Natural killer cell treated with Interleukin-12 subunit alpha and Interleukin-12 subunit beta and Interleukin-15 and Interleukin-18, amount 100 ng/mL, for 72 hours (primary cell): ENCODE data around the gene UGT1A5. TPM values are rescaled to one million over a fixed set of nuclear protein-coding genes. Genes with fewer than 3 reads are reported as not detected.
A peak's percentile ranks its signal among the peaks of the same experiment; 100 is the strongest.

Experiments used
- ATAC-seq, 2 donors: fragments of 150-1000 bp; cut with Tn5 transposase in 1 of 2; sonication (Bioruptor Pico), chemical (Tn5 transposase) in 1 of 2; 2 replicates each; pipeline ENCODE4 v1.10.0; 2021
- DNase-seq: peaks from one replicate; pipeline ENCODE4 v3.0.0; 2022; ENCODE audit warnings: low spot score
- H3K27ac Mint-ChIP-seq, 2 donors: 1 replicate in 1 of 2; 2 replicates in 1 of 2; pipeline ENCODE4 v1.8.0; 2022; ENCODE audit warnings: mixed read lengths in 2 of 2, mild to moderate bottlenecking in 1 of 2, moderate library complexity in 1 of 2
- H3K27me3 Mint-ChIP-seq, 2 donors: 1 replicate in 1 of 2; 2 replicates in 1 of 2; pipeline ENCODE4 v1.8.0; 2022; ENCODE audit warnings: mixed read lengths in 2 of 2
- H3K36me3 Mint-ChIP-seq: one replicate; pipeline ENCODE4 v1.8.0; 2022; ENCODE audit warnings: mixed read lengths
- H3K4me1 Mint-ChIP-seq, 2 donors: 1 replicate in 1 of 2; 2 replicates in 1 of 2; pipeline ENCODE4 v1.8.0; 2022; ENCODE audit warnings: low read depth in 2 of 2, mixed read lengths in 2 of 2, mild to moderate bottlenecking in 1 of 2
- H3K4me3 Mint-ChIP-seq: one replicate; pipeline ENCODE4 v1.8.0; 2022; ENCODE audit warnings: mixed read lengths
- H3K9me3 Mint-ChIP-seq: 2 replicates; pipeline ENCODE4 v1.8.0; 2022; ENCODE audit warnings: mixed read lengths
- total RNA-seq, 2 donors: library from RNA; stranded (reverse); gene quantifications; one replicate each; pipeline ENCODE4 v1.2.3, GENCODE V29; 2022

UGT1A5 gene
- total RNA-seq, 2 donors from 2014 or later: not detected

GRCh38 chr2:233764264-233764663 lies 51.6 kb downstream of the UGT1A5 start:
- Mint-ChIP-seq H3K4me1 (no peaks in the 10 kb centered on the region), H3K27ac (no peak overlapping the region), H3K27me3 (peaks cover 21 to 38% of the 10 kb centered on the region in 2 donors), H3K9me3 (no peaks in the 10 kb centered on the region), H3K36me3 (no peaks in the 10 kb centered on the region), H3K4me3 (no peak overlapping the region)
- ATAC-seq (no peak), DNase-seq (no peak)

- DNase-seq (no peak), ATAC-seq (no peak)
- H3K4me3 Mint-ChIP-seq: no peak overlapping the region
- H3K36me3 Mint-ChIP-seq: no peaks in the 10 kb centered on the region
- H3K27ac Mint-ChIP-seq: no peak overlapping the region
- H3K4me1 Mint-ChIP-seq: no peaks in the 10 kb centered on the region
- H3K9me3 Mint-ChIP-seq: no peaks in the 10 kb centered on the region
- peaks cover 23 to 42% of the 10 kb centered on the region in 2 donors for H3K27me3 Mint-ChIP-seq
These were observed 52.1 kb downstream of the UGT1A5 start for GRCh38 chr2:233764761-233765160.

GRCh38 chr2:233766416-233766815 lies 53.7 kb downstream of the UGT1A5 start:
- H3K9me3 Mint-ChIP-seq: no peaks in the 10 kb centered on the region
- no peak for ATAC-seq
- H3K27me3 Mint-ChIP-seq: peaks cover 23 to 48% of the 10 kb centered on the region in 2 donors

GRCh38 chr2:233768076-233768475 lies 55.4 kb downstream of the UGT1A5 start:
- Mint-ChIP-seq H3K27me3 (peaks cover 23 to 52% of the 10 kb centered on the region in 2 donors), H3K4me3 (no peak overlapping the region), H3K4me1 (no peaks in the 10 kb centered on the region), H3K36me3 (no peaks in the 10 kb centered on the region), H3K27ac (no peak overlapping the region), H3K9me3 (no peaks in the 10 kb centered on the region)
- no peak for DNase-seq
- no peak for ATAC-seq

More at GRCh38 chr2:233766416-233766815, 53.7 kb downstream of the UGT1A5 start:
- DNase-seq: no peak
- H3K27ac Mint-ChIP-seq: no peak overlapping the region
- no peak overlapping the region for H3K4me3 Mint-ChIP-seq
- H3K36me3 Mint-ChIP-seq: no peaks in the 10 kb centered on the region
- no peaks in the 10 kb centered on the region for H3K4me1 Mint-ChIP-seq

- ATAC-seq: peak in 1 of 2 donors; percentile 11
- Mint-ChIP-seq H3K4me3 (no peak overlapping the region), H3K27me3 (peaks cover 16 to 41% of the 10 kb centered on the region in 2 donors), H3K27ac (no peak overlapping the region), H3K9me3 (no peaks in the 10 kb centered on the region), H3K36me3 (no peaks in the 10 kb centered on the region), H3K4me1 (no peaks in the 10 kb centered on the region)
- DNase-seq: no peak
These were observed 56.6 kb downstream of the UGT1A5 start for GRCh38 chr2:233769260-233769659.

- Mint-ChIP-seq H3K27me3 (peaks cover 18 to 45% of the 10 kb centered on the region in 2 donors), H3K9me3 (no peaks in the 10 kb centered on the region), H3K36me3 (peaks cover 4% of the 10 kb centered on the region), H3K4me1 (no peaks in the 10 kb centered on the region), H3K27ac (no peak overlapping the region), H3K4me3 (no peak overlapping the region)
- ATAC-seq (no peak), DNase-seq (no peak)
These were observed 59.4 kb downstream of the UGT1A5 start for GRCh38 chr2:233772153-233772552.

GRCh38 chr2:233772583-233772982 lies 59.9 kb downstream of the UGT1A5 start:
- DNase-seq (no peak), ATAC-seq (no peak)
- H3K27me3 Mint-ChIP-seq: peaks cover 20 to 41% of the 10 kb centered on the region in 2 donors
- no peak overlapping the region for H3K4me3 Mint-ChIP-seq
- H3K27ac Mint-ChIP-seq: no peak overlapping the region
- peaks cover 4% of the 10 kb centered on the region for H3K36me3 Mint-ChIP-seq
- no peaks in the 10 kb centered on the region for H3K9me3 Mint-ChIP-seq
- no peaks in the 10 kb centered on the region for H3K4me1 Mint-ChIP-seq

- peaks cover 4% of the 10 kb centered on the region for H3K36me3 Mint-ChIP-seq
- no peaks in the 10 kb centered on the region for H3K9me3 Mint-ChIP-seq
- DNase-seq: no peak
- no peak overlapping the region for H3K27ac Mint-ChIP-seq
- no peaks in the 10 kb centered on the region for H3K4me1 Mint-ChIP-seq
- peaks cover 22 to 35% of the 10 kb centered on the region in 2 donors for H3K27me3 Mint-ChIP-seq
- no peak for ATAC-seq
- H3K4me3 Mint-ChIP-seq: no peak overlapping the region
These were observed 61.1 kb downstream of the UGT1A5 start for GRCh38 chr2:233773854-233774253.

- Mint-ChIP-seq H3K9me3 (no peaks in the 10 kb centered on the region), H3K27me3 (peaks cover 20 to 34% of the 10 kb centered on the region in 2 donors), H3K36me3 (peaks cover 4% of the 10 kb centered on the region), H3K27ac (no peak overlapping the region), H3K4me3 (no peak overlapping the region), H3K4me1 (no peaks in the 10 kb centered on the region)
- no peak for DNase-seq
- ATAC-seq: no peak
These were observed 62.7 kb downstream of the UGT1A5 start for GRCh38 chr2:233775414-233775813.

GRCh38 chr2:233778030-233778429 lies 65.3 kb downstream of the UGT1A5 start, which contains the start of gene MROH2A:
MROH2A (plus strand) TSS chr2:233778330; CDS start chr2:233779359, 1,029 bp downstream.
- no peak within 1 kb of the TSS for H3K4me3 Mint-ChIP-seq
- H3K36me3 Mint-ChIP-seq: peaks cover 4% of the 10 kb centered on the region
- no peaks in the 10 kb centered on the region for H3K4me1 Mint-ChIP-seq
- ATAC-seq (no peak), DNase-seq (no peak)
- H3K27me3 Mint-ChIP-seq: peaks cover 39 to 47% of the 10 kb centered on the region in 2 donors
- no peaks in the 10 kb centered on the region for H3K9me3 Mint-ChIP-seq
- H3K27ac Mint-ChIP-seq: no peak within 1 kb of the TSS

- Mint-ChIP-seq H3K27me3 (peaks cover 44 to 57% of the 10 kb centered on the region in 2 donors), H3K9me3 (no peaks in the 10 kb centered on the region), H3K4me1 (no peaks in the 10 kb centered on the region), H3K36me3 (peaks cover 4% of the 10 kb centered on the region), H3K27ac (no peak overlapping the region), H3K4me3 (no peak overlapping the region)
- ATAC-seq: peak; percentile 17 to 50
- DNase-seq: no peak
These were observed 67.0 kb downstream of the UGT1A5 start for GRCh38 chr2:233779722-233780121.

GRCh38 chr2:233780771-233781170 lies 68.1 kb downstream of the UGT1A5 start:
- H3K4me1 Mint-ChIP-seq: no peaks in the 10 kb centered on the region
- H3K27ac Mint-ChIP-seq: no peak overlapping the region

GRCh38 chr2:233789554-233789953 lies 76.8 kb downstream of the UGT1A5 start:
- ATAC-seq: peak; percentile 28 to 46
- Mint-ChIP-seq H3K4me3 (no peak overlapping the region), H3K27ac (no peak overlapping the region), H3K9me3 (no peaks in the 10 kb centered on the region), H3K27me3 (peaks cover 7 to 8% of the 10 kb centered on the region in 2 donors), H3K4me1 (no peaks in the 10 kb centered on the region), H3K36me3 (no peaks in the 10 kb centered on the region)
- no peak for DNase-seq

More at GRCh38 chr2:233780771-233781170, 68.1 kb downstream of the UGT1A5 start:
- H3K27me3 Mint-ChIP-seq: peaks cover 40 to 47% of the 10 kb centered on the region in 2 donors
- no peak overlapping the region for H3K4me3 Mint-ChIP-seq
- no peaks in the 10 kb centered on the region for H3K9me3 Mint-ChIP-seq
- H3K36me3 Mint-ChIP-seq: peaks cover 4% of the 10 kb centered on the region
- DNase-seq: no peak
- no peak for ATAC-seq

GRCh38 chr2:233791151-233791882 lies 78.6 kb downstream of the UGT1A5 start:
- no peak for ATAC-seq
- no peak for DNase-seq
- H3K4me1 Mint-ChIP-seq: no peaks in the 10 kb centered on the region
- H3K9me3 Mint-ChIP-seq: no peaks in the 10 kb centered on the region
- H3K36me3 Mint-ChIP-seq: no peaks in the 10 kb centered on the region
- no peak overlapping the region for H3K4me3 Mint-ChIP-seq
- H3K27ac Mint-ChIP-seq: no peak overlapping the region
- peaks cover 3 to 5% of the 10 kb centered on the region in 2 donors for H3K27me3 Mint-ChIP-seq
